ENCODE results near the gene ME2.
A peak's percentile ranks its signal among the peaks of the same experiment; 100 is the strongest.
"Not testable (repeated sequence)": the region's sequence is repeated elsewhere in the genome, so short reads cannot be mapped to it uniquely, and the experiment has no call there.

Gene ME2

DNA sequence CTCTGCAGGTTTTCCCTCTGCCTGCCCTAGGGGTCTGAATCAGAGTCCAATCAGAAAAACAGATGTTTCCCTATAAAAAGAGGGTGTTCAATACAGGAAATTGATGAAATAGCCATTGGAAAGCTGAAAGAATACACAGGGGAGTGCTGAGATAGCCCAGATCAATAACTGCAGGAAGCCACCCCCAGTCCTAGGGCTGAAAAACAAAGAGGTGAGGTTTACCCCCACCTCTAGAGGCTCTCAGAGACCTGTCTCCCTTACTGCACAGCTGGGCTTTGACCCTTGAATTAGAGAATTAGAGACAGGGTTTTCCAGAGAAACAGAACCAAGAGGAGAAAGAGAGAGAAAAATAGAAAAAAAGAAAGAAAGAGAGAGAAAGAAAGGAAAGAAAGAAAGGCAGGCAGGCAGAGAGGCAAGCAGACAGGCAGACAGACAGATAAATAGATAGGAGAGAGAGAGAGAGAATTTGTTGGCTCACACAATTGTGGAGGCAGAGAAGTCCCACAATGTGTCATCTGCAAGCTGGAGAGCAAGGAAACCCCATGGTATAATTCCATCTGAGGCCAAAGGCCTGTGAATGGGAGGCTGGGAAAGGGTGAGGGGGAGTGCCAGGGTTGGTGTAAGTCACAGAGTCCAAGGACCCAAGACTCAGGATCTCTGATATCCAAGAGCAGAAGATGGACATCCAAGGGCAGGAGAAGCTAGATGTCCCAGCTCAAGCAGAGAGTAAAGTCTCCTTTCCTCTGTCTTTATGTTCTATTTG is 18.9 kb upstream of the ME2 start:
- H3K27ac ChIP-seq: no peak overlapping the region
- no peak for DNase-seq (ENCODE audit: low read depth, low spot score)

DNA sequence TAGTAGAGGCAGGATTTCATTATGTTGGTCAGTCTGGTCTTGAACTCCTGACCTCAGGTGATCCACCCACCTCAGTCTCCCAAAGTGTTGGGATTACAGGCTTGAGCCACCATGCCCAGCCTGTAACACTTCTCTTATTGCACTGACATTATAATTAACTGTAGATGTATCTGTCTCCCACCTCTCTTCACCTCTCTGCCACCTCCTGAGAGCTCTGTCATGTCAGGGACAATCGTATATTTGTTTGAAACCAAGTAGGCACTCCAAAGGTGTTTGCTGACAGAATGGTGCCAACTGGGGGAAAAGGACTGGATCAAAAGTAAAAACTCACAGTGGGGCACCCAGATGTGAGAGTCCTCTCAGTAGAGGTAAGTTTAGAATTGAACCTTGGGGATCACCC is 17.3 kb upstream of the ME2 start:
- DNase-seq (ENCODE audit: low read depth, low spot score): no peak
- H3K27ac ChIP-seq: no peak overlapping the region

DNA sequence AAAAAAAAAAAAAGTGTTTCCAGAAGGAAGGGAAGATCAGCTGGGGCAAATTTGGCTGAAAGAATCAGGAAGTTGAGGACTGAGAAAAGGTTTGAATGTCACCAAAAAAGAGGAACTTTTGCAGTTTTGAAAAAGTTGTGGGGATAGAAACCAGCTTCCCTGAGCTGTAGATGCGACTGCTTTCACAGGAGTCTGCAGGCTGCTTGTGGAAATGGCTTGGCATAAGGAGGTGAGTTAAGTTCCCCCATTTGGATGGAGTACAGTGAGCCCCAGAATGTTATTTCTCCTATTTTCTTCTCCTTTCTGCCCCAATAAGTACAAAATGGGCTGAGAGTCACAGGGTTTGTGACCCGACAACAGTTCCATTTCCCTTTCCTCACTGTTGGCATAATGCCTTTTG is 16.5 kb upstream of the ME2 start:
- no peak overlapping the region for H3K27ac ChIP-seq
- DNase-seq (ENCODE audit: low read depth, low spot score): no peak

DNA sequence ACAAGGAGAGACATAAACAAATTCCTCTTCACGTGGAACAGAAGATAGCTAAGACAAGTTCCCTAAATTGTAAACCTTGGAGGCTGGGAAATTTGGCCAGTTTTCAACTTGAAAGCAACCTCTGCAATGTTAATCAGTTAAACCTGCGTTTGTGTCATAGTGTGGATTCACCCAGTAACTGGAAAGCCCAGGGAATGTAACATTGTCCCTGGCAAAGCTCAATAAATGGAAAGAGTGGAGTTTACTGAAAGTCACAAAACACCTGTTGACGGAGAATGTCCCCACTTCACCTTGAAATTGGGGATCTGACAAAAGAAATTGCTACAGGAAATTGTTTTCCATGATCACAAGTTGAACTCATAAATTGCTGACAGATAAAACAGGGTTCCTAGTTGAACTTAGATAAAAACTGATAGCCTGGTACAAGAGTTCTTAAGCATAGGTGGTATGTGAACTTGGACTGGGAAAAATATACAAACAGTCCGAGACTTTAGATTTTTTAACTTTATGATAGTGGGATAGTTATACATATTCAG is 15.0 kb upstream of the ME2 start:
- H3K27ac ChIP-seq: no peak overlapping the region
- no peak for DNase-seq (ENCODE audit: low read depth, low spot score)

DNA sequence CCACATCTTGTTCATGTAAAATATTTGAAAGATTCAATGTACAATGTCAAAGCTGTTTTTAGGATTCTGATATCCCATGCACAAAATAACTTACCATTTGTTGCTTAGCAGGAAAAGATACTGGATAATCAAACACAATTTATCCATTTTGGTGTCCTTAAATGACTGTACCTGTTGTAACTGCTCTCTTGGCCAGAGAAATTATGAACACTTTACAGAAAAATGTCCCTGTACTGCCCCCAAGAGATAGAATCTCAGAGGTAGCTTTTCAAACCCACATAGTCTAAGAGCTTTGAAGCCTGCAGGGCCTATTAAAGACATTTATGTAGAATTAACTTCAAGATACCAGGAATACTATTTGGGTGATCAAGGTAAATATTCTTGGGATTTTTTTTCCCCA is 12.2 kb upstream of the ME2 start:
- DNase-seq (ENCODE audit: low read depth, low spot score): no peak
- no peak overlapping the region for H3K27ac ChIP-seq

DNA sequence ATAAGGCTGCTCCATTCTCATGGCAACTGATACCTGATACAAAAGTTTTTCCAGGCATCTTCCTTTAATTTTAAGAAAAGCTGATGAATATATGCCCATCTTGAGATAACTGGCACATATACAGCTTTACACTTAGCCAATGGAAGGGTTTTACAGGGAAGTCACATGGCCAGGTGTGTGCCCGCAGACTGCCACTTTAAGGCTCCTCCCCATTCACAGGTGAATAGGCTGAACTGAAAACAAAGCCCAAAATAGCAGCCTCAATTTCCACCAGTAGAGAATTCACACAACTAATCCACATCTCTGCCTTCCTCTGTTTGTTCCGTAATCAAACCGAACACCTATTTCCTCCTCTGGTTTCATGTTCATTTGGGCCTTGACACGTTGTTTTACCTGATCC is 9.8 kb upstream of the ME2 start:
- no peak for DNase-seq (ENCODE audit: low read depth, low spot score)
- H3K27ac ChIP-seq: peak overlapping the region; percentile 75

DNA sequence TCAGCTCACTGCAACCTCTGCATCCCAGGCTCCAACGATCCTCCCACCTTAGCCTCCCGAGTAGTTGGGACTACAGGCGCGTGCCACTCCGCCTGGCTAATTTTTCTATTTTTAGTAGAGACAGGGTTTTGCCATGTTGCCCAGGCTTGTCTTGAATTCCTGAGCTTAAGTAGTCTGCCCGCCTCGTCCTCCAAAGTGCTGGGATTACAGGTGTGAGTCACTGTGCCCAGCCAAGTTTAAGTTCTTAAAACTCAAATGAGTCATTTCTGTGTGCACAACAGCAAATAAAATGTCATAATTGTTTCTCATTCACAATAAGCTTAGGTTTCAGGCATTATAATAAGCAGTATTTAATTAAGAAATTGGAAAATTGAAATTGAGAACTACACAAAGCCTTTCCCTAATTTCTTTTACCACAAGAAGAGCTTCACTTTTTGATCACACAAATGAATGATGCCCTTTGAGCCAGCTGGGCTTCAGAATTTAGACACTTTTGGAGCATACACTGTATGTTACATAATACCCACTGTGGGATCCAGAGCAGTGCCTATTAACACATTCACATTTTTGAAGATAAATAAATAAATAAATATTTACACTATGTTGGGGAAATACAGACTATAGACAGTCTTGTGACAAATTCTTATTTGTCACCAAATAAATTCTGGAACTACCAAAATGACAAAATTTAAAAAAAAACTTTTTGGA is 8.6 kb upstream of the ME2 start:
- H3K27ac ChIP-seq: peak overlapping the region; percentile 75
- peak; percentile 93 for DNase-seq (ENCODE audit: low read depth, low spot score)

DNA sequence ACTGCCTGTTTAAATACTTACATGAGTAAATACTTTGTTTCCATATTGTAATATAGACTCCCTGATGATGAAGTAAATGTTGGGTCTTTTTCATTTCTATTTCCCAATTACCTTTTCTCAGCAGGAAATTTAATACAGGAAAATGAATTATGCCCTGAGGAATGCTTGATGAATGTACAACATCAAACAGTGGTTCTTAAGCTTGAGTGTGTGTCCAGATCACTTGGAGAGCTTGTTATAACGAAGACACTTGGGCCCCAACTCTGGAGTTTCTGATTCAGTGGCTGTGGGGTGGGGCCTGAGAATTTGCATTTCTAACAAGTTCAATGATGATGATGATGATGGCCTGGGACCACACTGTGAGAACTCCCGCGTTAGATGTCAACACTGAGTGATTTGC is 7.1 kb upstream of the ME2 start:
- DNase-seq (ENCODE audit: low read depth, low spot score): no peak
- peak overlapping the region; percentile 75 for H3K27ac ChIP-seq

DNA sequence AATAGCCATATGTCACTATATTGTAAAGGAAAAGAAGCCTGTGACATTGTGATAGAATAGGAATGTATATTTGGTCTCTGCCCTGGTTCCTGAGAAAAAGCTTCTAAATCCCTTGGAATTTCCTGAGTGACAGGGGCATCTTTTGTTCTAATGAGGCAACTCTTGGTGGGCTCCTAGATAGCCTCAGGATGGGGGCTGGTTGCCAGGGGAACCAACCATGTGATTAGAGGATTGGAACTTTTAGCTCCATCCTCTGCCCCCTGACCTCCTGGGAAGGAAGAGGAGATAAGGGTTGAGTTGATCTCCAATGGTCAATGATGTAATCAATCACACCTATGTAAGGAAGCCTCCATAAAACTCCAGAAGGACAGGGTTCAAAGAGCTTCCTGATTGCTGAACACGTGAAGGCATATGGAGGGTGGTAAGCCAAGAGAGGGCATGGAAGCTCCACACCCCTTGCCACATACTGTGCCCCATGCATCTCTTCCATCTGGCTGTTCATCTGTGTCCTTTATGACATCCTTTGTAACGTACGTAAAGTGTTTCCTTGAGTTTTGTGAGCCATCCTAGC is 2.9 kb upstream of the ME2 start:
- no peak overlapping the region for H3K27ac ChIP-seq
- no peak for DNase-seq (ENCODE audit: low read depth, low spot score)

DNA sequence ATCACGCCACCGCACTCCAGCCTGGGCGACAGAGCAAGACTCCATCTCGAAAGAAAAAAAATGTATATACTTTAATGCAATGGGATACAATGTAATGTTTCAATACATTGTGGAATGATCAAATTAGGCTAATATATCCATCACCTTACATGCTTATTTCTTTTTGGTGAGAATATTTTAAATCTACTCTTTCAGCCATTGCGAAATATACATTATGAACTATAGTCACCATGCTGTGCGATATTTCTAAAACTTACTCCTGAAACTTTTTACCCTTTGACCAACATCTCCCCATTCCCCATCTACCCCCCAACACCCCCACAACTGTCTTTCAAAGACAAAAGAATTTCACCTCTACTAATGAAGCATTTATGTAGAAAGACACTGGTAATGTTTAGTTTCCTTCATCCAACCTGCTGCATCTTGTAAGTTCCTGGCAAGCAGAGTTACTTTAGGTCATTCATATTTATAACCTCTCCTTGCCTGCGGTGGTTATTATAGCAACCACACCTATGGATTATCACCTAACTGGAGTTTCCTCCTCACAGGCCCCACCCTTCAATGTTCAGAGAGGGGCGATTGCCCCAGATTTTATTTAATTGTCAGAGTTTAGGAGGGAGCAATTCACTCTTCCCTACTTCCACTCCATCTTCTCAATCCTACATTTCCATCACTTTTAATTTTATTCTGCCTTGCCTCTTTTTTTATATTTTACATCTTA is 1.2 kb upstream of the ME2 start:
- peak overlapping the region; percentile 90 for H3K27ac ChIP-seq
- no peak for DNase-seq (ENCODE audit: low read depth, low spot score)

DNA sequence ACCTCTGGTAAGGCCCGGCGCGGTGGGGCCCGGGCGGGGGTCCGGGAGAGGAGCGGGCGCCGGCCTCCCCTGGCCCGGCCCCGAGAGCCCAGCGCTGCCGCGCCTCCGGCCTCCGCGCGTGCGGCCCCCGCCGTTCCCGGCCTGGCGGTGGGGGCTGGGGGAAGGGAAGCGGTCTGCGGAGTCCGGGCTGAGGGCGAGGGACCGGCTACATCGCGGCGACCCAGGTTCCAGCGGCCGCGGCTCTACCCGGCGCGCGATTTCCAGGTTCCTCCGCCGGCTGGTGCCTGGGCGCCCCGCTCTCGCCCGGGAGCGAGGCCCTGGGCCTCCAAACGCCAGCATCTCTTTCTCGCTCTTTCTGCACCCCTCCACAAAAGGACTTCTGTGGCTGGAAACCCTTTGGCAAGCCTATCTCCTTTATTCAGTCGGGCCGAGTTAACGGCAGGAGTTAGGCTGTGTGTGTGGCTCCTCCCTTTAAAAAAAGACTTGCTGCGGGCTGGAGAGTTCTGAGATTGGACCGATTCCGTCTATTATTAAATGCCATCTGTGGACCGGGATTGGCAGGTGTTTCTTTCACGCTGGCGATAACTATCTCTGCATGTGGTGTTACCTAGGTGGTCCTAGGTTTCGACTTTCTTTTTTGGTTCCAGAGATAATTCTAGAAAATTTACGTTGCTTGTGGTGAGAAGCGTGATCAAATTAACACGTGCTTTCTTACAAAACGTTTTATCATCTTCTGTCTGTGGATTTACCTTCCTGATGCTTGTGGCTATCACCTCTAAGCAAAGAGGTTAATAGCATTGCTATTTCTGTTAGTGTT is 592 bp downstream of the ME2 start:
- DNase-seq (ENCODE audit: low read depth, low spot score): no peak
- peak overlapping the region; percentile 90 for H3K27ac ChIP-seq

DNA sequence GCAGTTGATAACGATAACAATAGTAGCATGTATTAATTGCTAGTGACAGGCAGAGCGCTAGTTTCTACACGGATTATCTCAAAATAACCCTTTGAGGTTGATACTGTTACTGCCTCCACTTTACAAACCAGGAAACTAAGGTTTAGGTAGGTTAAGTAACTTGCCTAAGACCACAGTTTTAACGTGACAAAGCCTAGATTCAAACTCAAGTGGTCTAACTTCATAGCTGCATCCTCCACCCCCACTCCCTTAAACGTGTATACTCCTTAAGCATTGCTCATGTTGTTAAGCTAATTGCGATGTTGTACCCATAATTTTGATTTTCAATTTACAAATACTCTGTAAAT is 1.2 kb downstream of the ME2 start:
- H3K27ac ChIP-seq: no peak overlapping the region
- no peak for DNase-seq (ENCODE audit: low read depth, low spot score)

DNA sequence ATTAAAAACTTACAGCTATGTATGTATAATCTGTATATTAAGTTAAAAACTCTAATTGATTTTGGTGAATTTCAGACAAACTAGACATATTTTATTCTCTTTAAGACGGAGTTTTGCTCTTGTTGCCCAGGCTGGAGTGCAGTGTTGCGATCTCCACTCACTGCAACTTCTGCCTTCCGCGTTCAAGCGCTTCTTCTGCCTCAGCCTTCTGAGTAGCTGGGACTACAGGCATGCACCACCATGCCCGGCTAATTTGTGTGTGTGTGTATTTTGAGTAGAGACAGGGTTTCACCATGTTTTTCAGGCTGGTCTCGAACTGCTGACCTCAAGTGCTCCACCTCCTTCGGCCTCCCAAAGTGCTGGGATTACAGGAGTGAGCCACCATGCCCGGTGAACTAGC is 2.0 kb downstream of the ME2 start:
- not testable (repeated sequence) for DNase-seq (ENCODE audit: low read depth, low spot score); H3K27ac ChIP-seq

DNA sequence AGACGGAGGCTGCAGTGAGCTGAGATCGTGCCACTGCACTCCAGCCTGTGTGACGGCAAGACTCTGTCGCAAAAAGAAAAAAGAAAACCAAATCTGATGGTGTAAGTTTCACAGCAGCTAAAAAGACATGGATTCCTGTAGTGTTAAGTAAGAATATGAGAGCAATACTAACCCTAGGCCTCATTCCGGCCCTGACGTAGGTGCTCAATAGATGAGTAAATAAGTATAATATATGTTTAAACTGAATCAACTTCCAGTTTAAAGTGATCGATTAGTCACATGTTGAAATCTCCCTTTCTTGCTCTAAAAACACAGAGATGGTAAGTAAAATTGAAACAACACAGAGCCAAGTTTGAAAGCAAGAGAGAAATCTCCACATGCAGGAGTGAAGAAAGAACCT is 8.0 kb downstream of the ME2 start:
- H3K27ac ChIP-seq: no peak overlapping the region
- DNase-seq (ENCODE audit: low read depth, low spot score): no peak

DNA sequence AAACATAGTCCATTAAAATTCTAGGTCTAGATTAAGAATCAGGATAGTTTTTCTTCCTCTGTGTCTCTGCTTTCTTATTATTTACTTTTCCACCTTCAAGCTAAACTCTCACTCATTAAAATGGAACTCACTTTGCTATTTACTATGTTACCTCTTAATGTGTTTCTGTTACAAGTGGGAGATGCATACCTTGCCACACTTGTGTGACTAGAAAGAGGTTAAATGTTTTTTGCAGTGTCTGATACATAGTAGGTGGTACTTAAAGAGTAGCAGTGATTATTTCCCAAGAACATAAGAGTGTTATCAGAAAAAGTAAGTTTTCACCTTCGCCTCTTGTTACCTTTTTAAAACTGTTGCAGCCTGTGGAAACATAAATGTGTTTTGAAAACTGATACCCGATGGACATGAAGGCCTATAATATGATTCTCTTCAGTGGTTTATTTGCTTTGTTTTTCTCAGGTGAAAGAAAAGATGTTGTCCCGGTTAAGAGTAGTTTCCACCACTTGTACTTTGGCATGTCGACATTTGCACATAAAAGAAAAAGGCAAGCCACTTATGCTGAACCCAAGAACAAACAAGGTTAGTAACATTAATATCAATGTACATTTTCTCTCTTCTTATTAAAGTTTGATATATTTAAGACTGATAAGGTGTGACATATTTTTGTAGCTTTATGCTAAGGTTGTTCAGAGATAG is 16.6 kb downstream of the ME2 start:
- no peak overlapping the region for H3K27ac ChIP-seq
- no peak for DNase-seq (ENCODE audit: low read depth, low spot score)

DNA sequence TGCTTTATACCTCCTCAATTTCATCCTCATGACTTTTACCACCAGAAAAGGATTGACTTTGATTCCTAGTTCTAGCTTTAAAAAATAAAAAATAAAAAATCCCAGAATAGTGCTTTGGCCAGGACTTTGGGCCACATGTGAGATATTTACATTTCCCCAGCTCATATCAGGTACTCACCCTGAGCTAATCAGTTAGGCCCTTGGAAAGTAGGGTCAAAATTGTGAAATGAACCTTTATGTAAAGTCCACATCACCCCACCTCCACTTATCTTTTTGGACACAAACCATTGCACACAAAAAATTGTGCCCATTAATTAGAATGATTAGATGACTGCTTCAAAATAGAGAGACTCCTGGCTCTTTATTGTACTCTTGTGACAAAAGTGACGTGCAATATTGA is 17.2 kb downstream of the ME2 start:
- no peak for DNase-seq (ENCODE audit: low read depth, low spot score)
- H3K27ac ChIP-seq: no peak overlapping the region

DNA sequence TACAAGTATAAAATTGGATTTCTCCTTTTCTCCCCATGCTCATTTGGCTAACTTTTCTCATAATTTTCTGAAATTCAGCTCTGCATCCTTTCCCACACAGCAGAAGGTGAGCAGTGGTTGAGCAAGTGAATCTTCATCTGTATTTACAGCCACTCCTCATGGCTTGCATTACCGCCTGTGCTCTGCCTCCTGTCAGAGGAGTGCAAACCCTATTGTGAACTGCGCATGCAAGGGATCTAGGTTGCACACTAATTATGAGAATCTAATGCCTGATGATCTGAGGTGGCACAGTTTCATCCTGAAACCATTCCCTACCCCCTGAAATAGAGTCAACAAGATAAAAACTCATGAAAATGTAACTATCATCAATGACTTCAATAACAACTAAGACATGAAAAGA is 20.0 kb downstream of the ME2 start:
- H3K27ac ChIP-seq: no peak overlapping the region
- no peak for DNase-seq (ENCODE audit: low read depth, low spot score)

DNA sequence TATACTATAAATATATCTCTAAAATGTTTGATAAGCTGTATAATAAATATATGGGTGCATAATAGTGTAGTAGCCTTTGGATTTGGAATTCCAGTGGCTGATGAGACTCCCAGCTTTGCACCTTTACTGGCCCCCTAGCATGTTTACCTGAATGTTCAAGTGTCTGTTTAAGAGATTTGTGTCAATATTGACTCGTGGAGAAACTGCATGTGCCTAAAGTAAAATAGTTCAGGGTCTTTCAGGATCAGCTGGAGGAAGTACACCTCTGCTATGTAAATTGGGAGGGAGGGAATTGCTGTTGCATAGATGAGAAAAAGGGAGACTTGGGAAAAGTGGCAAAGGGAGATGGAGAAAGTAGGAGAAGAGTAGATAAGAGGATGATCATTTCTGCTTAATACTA is 23.9 kb downstream of the ME2 start:
- DNase-seq (ENCODE audit: low read depth, low spot score): no peak
- H3K27ac ChIP-seq: no peak overlapping the region

DNA sequence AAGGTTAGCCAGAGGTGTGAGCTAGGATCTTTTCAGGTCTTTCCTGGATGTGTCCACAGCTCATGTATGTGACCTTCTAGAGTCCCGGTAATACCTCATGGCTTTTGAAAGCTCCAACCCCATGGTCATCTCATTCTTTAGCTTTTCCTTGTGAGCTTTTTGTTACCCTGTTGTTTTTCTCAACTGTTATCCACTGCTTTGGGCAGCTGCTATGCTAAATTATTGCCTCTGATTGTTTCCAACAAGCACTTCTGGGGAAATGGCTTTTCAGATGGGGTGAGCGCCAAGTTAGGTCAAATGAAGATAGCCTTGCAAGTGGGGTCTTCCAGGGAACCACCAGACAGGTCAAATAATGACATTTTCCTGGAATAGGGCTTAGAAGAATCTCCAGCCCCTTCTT is 27.9 kb downstream of the ME2 start:
- no peak overlapping the region for H3K27ac ChIP-seq
- DNase-seq (ENCODE audit: low read depth, low spot score): no peak

DNA sequence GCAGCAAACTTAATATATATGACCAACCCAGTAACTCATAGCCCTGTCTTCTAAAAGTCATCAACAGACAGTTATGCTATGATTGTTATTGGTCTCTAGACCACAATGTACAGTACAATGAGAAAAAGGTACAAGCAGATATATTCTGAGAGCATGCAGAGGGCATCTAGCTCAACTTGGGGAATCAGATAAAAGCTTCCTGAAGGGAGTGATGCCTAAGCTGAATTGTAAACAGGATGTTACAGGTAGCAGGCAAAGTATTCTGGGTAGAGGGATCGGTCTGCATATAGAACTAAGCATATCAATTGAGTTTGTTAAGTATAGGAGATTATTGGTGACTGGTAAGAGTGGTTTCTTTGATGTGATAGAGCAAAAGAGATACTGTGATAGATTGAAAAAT is 30.3 kb downstream of the ME2 start:
- no peak for DNase-seq (ENCODE audit: low read depth, low spot score)
- H3K27ac ChIP-seq: no peak overlapping the region

All from epithelial cell of prostate (primary cell).